ENCODE results near the gene VIM. TPM values are rescaled to one million over a fixed set of nuclear protein-coding genes. Genes with fewer than 3 reads are reported as not detected.
A peak's percentile ranks its signal among the peaks of the same experiment; 100 is the strongest.

VIM gene
- total and polyA plus RNA-seq, 10 of the 15 experiments (the other 5 are each of a cell fraction or from before 2014, with no cell fraction given), result 44.2 to 287 (median 188) TPM

DNA sequence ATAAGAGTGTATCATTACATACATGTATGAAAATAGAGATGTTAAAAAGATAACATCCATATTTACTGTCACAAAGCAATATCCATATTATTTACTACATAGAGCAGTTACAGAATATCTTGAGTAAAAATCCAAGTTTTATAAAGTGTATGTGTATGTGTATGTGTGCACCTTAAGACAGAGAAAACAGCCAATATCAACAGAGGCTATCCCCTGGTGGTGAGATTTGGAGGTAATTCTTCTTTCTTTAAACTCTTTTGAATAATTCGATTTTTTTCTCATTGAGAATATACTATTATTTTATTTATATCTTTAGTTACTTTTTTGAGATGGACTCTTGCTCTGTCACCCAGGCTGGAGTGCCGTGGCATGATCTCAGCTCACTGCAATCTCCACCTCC lies 44.9 kb upstream of the VIM start:
- H3K79me2 ChIP-seq (ENCODE audit: control insufficient read depth, insufficient read depth, low read length), result no peaks in the 10 kb centered on the region
- intact Hi-C loops (cut with micrococcal nuclease; ENCODE audit: unreplicated experiment) (no loop called here), in situ Hi-C loops (cut with MboI) (no loop called here)
- no peak overlapping the region for H3K9ac ChIP-seq (ENCODE audit: control insufficient read depth, insufficient read depth, low read length)
- no peak overlapping the region for H3K27ac ChIP-seq (ENCODE audit: control insufficient read depth, insufficient read depth)
- H3K4me1 ChIP-seq (ENCODE audit: control insufficient read depth, insufficient read depth, low read length), result no peaks in the 10 kb centered on the region
- 79% methylated on average over 2 of the region's 2 CpGs for WGBS (ENCODE audit: insufficient coverage, insufficient replicate concordance, low lambda C conversion rate, missing lambda C conversion rate)
- ChIA-PET CTCF (no interaction called here), RAD21 (ENCODE audit: unreplicated experiment) (no interaction called here), SMC1A (ENCODE audit: uncharacterized antibody, unreplicated experiment) (no interaction called here), POLR2A (no interaction called here)
- no peak overlapping the region for H3K4me3 ChIP-seq
- TF ChIP-seq, protein P1, sequence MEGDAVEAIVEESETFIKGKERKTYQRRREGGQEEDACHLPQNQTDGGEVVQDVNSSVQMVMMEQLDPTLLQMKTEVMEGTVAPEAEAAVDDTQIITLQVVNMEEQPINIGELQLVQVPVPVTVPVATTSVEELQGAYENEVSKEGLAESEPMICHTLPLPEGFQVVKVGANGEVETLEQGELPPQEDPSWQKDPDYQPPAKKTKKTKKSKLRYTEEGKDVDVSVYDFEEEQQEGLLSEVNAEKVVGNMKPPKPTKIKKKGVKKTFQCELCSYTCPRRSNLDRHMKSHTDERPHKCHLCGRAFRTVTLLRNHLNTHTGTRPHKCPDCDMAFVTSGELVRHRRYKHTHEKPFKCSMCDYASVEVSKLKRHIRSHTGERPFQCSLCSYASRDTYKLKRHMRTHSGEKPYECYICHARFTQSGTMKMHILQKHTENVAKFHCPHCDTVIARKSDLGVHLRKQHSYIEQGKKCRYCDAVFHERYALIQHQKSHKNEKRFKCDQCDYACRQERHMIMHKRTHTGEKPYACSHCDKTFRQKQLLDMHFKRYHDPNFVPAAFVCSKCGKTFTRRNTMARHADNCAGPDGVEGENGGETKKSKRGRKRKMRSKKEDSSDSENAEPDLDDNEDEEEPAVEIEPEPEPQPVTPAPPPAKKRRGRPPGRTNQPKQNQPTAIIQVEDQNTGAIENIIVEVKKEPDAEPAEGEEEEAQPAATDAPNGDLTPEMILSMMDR (IDR thresholded peaks at IDR 0.05 in 2 of 3, conservative IDR thresholded peaks at IDR 0.05 in 1 of 3; ENCODE audit: control insufficient read depth in 2 of 3, extremely low read depth in 1 of 3, insufficient read depth in 1 of 3, low read depth in 3 of 3, low read length in 3 of 3), result peak in 2 of 3 experiments; percentile 7 to 14; a peak in 1 of 6 replicates
- TF ChIP-seq, protein P2, sequence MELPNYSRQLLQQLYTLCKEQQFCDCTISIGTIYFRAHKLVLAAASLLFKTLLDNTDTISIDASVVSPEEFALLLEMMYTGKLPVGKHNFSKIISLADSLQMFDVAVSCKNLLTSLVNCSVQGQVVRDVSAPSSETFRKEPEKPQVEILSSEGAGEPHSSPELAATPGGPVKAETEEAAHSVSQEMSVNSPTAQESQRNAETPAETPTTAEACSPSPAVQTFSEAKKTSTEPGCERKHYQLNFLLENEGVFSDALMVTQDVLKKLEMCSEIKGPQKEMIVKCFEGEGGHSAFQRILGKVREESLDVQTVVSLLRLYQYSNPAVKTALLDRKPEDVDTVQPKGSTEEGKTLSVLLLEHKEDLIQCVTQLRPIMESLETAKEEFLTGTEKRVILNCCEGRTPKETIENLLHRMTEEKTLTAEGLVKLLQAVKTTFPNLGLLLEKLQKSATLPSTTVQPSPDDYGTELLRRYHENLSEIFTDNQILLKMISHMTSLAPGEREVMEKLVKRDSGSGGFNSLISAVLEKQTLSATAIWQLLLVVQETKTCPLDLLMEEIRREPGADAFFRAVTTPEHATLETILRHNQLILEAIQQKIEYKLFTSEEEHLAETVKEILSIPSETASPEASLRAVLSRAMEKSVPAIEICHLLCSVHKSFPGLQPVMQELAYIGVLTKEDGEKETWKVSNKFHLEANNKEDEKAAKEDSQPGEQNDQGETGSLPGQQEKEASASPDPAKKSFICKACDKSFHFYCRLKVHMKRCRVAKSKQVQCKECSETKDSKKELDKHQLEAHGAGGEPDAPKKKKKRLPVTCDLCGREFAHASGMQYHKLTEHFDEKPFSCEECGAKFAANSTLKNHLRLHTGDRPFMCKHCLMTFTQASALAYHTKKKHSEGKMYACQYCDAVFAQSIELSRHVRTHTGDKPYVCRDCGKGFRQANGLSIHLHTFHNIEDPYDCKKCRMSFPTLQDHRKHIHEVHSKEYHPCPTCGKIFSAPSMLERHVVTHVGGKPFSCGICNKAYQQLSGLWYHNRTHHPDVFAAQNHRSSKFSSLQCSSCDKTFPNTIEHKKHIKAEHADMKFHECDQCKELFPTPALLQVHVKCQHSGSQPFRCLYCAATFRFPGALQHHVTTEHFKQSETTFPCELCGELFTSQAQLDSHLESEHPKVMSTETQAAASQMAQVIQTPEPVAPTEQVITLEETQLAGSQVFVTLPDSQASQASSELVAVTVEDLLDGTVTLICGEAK (IDR thresholded peaks at IDR 0.05; ENCODE audit: borderline replicate concordance), result no peak
- no TSS peak for BruUV-seq (replicated peaks)
- no peaks in the 10 kb centered on the region for H3K9me3 ChIP-seq (replicated peaks; ENCODE audit: control insufficient read depth, insufficient read depth, low read length)
- H3K36me3 ChIP-seq (ENCODE audit: control insufficient read depth in 2 of 2, insufficient read depth in 2 of 2, low read length in 1 of 2), result no peaks in the 10 kb centered on the region
- no peak overlapping the region for H2AFZ ChIP-seq (ENCODE audit: control insufficient read depth, low read depth, low read length)
- ATAC-seq (no peak), DNase-seq (ENCODE audit: low read depth, low spot score) (no peak), FAIRE-seq (no peak)
- H4K20me1 ChIP-seq (ENCODE audit: control insufficient read depth, insufficient read depth), result no peaks in the 10 kb centered on the region
- no peak overlapping the region for H3K4me2 ChIP-seq (ENCODE audit: control insufficient read depth, insufficient read depth)
- H3K27me3 ChIP-seq (replicated peaks in 1 of 2; ENCODE audit: control insufficient read depth in 2 of 2, insufficient read depth in 2 of 2, low read length in 1 of 2), result no peaks in the 10 kb centered on the region
